Measurements from ENCODE around the gene PPP1R8.

GRCh38 chr1:27782950-27783349 is 47.6 kb upstream of the PPP1R8 start:
- TF ChIP-seq CTCF (IDR thresholded peaks at IDR 0.05) (no peak), POLR2AphosphoS5 (IDR thresholded peaks at IDR 0.05) (no peak)

All from breast epithelium (tissue), 3 donors.